ENCODE results near the gene SENP1.

GRCh38 chr12:48070033-48070432 lies 35.8 kb downstream of the SENP1 start:
- TF ChIP-seq SUZ12 (IDR thresholded peaks at IDR 0.05; ENCODE audit: extremely low read depth, insufficient read depth, insufficient read length): no peak
- TF ChIP-seq ZNF274 (IDR thresholded peaks at IDR 0.05; ENCODE audit: low read depth, low read length): no peak
- no peak for TF ChIP-seq YY1 (IDR thresholded peaks at IDR 0.05; ENCODE audit: insufficient read depth, insufficient read length)

Measured in NT2/D1 (cell line).